SK-N-SH (cell line): ENCODE results near the gene STARD8. TPM values are rescaled to one million over a fixed set of nuclear protein-coding genes. Genes with fewer than 3 reads are reported as not detected.

ENCODE experiments used
- CTCF ChIA-PET: fragments of 300-600, 350-600 bp; formaldehyde crosslinking; extraction: SDS; loops from one replicate; lab custom pipeline; 2021; lab: Yijun Ruan, JAX
- POLR2A ChIA-PET: fragments of 350-600 bp; sonication (Branson Sonifier 250); formaldehyde crosslinking; extraction: SDS; loops from one replicate; lab custom pipeline; 2020; ENCODE audit warnings: antibody characterized with exemption, inconsistent platforms; lab: Yijun Ruan, JAX
- DNase-seq: peaks from one replicate; pipeline ENCODE4 v3.0.0; 2012
- H2AFZ ChIP-seq: fragments of 200-600 bp; sonication (generic); 2 replicates; pipeline ENCODE4 v1.8.1; 2016; ENCODE audit warnings: antibody characterized with exemption, mild to moderate bottlenecking, low read depth
- H3F3A ChIP-seq: fragments of 200-600 bp; sonication (generic); replicated peaks from 2 replicates; pipeline ENCODE3; 2016; ENCODE audit warnings: antibody characterized with exemption, mild to moderate bottlenecking; ENCODE audit not compliant: insufficient read depth
- H3K27ac ChIP-seq, 2 experiments: fragments of 200-500 bp in 1 of 2; fragments of 200-600 bp in 1 of 2; sonication (Bioruptor generic) in 1 of 2; sonication (generic), shearing (Covaris generic) in 1 of 2; 2 replicates each; pipeline versions ENCODE4 v1.5.1 to v1.6.1; 2014 to 2016; ENCODE audit warnings: low read depth in 2 of 2, inconsistent platforms in 1 of 2, low read length in 1 of 2, mild to moderate bottlenecking in 1 of 2, mixed read lengths in 1 of 2
- H3K27me3 ChIP-seq: fragments of 200-600 bp; sonication (generic), shearing (Covaris generic); 2 replicates; pipeline ENCODE4 v1.6.1; 2016; ENCODE audit warnings: mixed run types; ENCODE audit not compliant: insufficient read depth
- H3K36me3 ChIP-seq, 2 experiments: fragments of 200-500 bp in 1 of 2; fragments of 200-600 bp in 1 of 2; sonication (Bioruptor generic) in 1 of 2; sonication (generic) in 1 of 2; replicated peaks in 1 of 2; 2 replicates each; pipeline versions ENCODE3 to v1.5.1; 2014 to 2016; ENCODE audit warnings: low read length in 1 of 2, mild to moderate bottlenecking in 1 of 2; ENCODE audit not compliant: insufficient read depth in 2 of 2, control insufficient read depth in 1 of 2
- H3K4me1 ChIP-seq, 2 experiments: fragments of 200-500 bp in 1 of 2; fragments of 200-600 bp in 1 of 2; sonication (Bioruptor generic) in 1 of 2; sonication (generic), shearing (Covaris generic) in 1 of 2; 2 replicates each; pipeline versions ENCODE4 v1.5.1 to v1.6.1; 2014 to 2016; ENCODE audit warnings: low read depth in 1 of 2, low read length in 1 of 2, mixed run types in 1 of 2; ENCODE audit not compliant: insufficient read depth in 2 of 2, control insufficient read depth in 1 of 2
- H3K4me2 ChIP-seq: fragments of 200-600 bp; sonication (generic), shearing (Covaris generic); 2 replicates; pipeline ENCODE4 v1.6.1; 2017; ENCODE audit warnings: mixed run types
- H3K4me3 ChIP-seq, 2 experiments: fragments of 200-500 bp in 1 of 2; fragments of 200-600 bp in 1 of 2; sonication (Bioruptor generic) in 1 of 2; sonication (generic), shearing (Covaris generic) in 1 of 2; 2 replicates each; pipeline versions ENCODE4 v1.5.1 to v1.8.1; 2014 to 2016; ENCODE audit warnings: low read depth in 2 of 2, inconsistent platforms in 1 of 2, low read length in 1 of 2, mild to moderate bottlenecking in 1 of 2, mixed read lengths in 1 of 2, moderate library complexity in 1 of 2
- H3K79me2 ChIP-seq: fragments of 200-600 bp; sonication (generic); 2 replicates; pipeline ENCODE4 v1.8.1; 2017; ENCODE audit warnings: mild to moderate bottlenecking; ENCODE audit not compliant: insufficient read depth
- H3K9ac ChIP-seq: fragments of 200-600 bp; sonication (generic); 2 replicates; pipeline ENCODE4 v1.6.1; 2017; ENCODE audit warnings: mixed run types
- H3K9me2 ChIP-seq: fragments of 200-600 bp; sonication (generic); 2 replicates; pipeline ENCODE4 v1.6.1; 2017; ENCODE audit warnings: mixed run types
- H3K9me3 ChIP-seq: fragments of 200-600 bp; sonication (generic); 2 replicates; pipeline ENCODE4 v1.6.1; 2017; ENCODE audit warnings: mixed run types, mild to moderate bottlenecking, moderate library complexity
- H4K20me1 ChIP-seq: fragments of 200-600 bp; sonication (generic); 2 replicates; pipeline ENCODE4 v1.6.1; 2017; ENCODE audit warnings: mild to moderate bottlenecking, mixed run types; ENCODE audit not compliant: insufficient read depth
- CHD2 ChIP-seq: fragments of 150-350 bp; IDR thresholded peaks from 2 replicates; pipeline ENCODE4 v1.6.1; 2018; ENCODE audit warnings: low read length; ENCODE audit not compliant: partially characterized antibody
- CTCF ChIP-seq: fragments of 200-600 bp; sonication (generic); IDR thresholded peaks from 2 replicates; pipeline ENCODE4 v1.6.1; 2017; ENCODE audit warnings: antibody characterized with exemption, mild to moderate bottlenecking, moderate library complexity
- ELF1 ChIP-seq: IDR thresholded peaks from 2 replicates; pipeline ENCODE4 v1.4.0; 2012
- EP300 ChIP-seq, 2 experiments: IDR thresholded peaks; 2 replicates each; pipeline versions ENCODE4 v1.4.0 to v1.6.1; 2012; ENCODE audit warnings: borderline replicate concordance in 1 of 2, low read depth in 1 of 2, low read length in 1 of 2
- EZH2phosphoT487 ChIP-seq: fragments of 200-600 bp; sonication (generic); IDR thresholded peaks from 2 replicates; pipeline ENCODE4 v1.6.1; 2017; ENCODE audit warnings: low read depth, mixed run types, mild to moderate bottlenecking, antibody characterized with exemption, moderate library complexity, borderline replicate concordance
- FOSL2 ChIP-seq: IDR thresholded peaks from 2 replicates; pipeline ENCODE4 v1.4.0; 2012; ENCODE audit warnings: low read depth, mild to moderate bottlenecking, moderate library complexity, borderline replicate concordance
- FOXM1 ChIP-seq: IDR thresholded peaks from 2 replicates; pipeline ENCODE4 v1.4.0; 2012; ENCODE audit warnings: low read depth, mild to moderate bottlenecking
- GATA2 ChIP-seq: sonication (generic); formaldehyde crosslinking; IDR thresholded peaks from 2 replicates; pipeline ENCODE4 v1.5.0; 2020; ENCODE audit warnings: mild to moderate bottlenecking, missing genetic modification reagents
- JUND ChIP-seq: IDR thresholded peaks from 2 replicates; pipeline ENCODE4 v1.4.0; 2012
- MEF2A ChIP-seq: IDR thresholded peaks from 2 replicates; pipeline ENCODE4 v1.4.0; 2012; ENCODE audit warnings: low read depth, borderline replicate concordance
- MXI1 ChIP-seq: IDR thresholded peaks from 2 replicates; pipeline ENCODE4 v1.6.1; 2012; ENCODE audit warnings: mild to moderate bottlenecking, low read depth, low read length, improper control_type of control experiment
- NFIC ChIP-seq: IDR thresholded peaks from 2 replicates; pipeline ENCODE4 v1.4.0; 2012; ENCODE audit warnings: borderline replicate concordance
- NRF1 ChIP-seq: IDR thresholded peaks from 2 replicates; pipeline ENCODE4 v1.6.1; 2012; ENCODE audit warnings: low read depth, mild to moderate bottlenecking, low read length
- RCOR1 ChIP-seq: fragments of 150-350 bp; IDR thresholded peaks from 2 replicates; pipeline ENCODE4 v1.6.1; 2017; ENCODE audit warnings: antibody characterized with exemption, low read length
- SMC3 ChIP-seq: IDR thresholded peaks from 2 replicates; pipeline ENCODE4 v1.6.1; 2012; ENCODE audit warnings: low read depth, low read length, improper control_type of control experiment
- TEAD4 ChIP-seq: IDR thresholded peaks from 2 replicates; pipeline ENCODE4 v1.4.0; 2012; ENCODE audit warnings: mild to moderate bottlenecking, borderline replicate concordance; ENCODE audit not compliant: insufficient read depth
- USF2 ChIP-seq: fragments of 150-350 bp; IDR thresholded peaks from 2 replicates; pipeline ENCODE4 v1.6.1; 2017; ENCODE audit warnings: antibody characterized with exemption, low read length, low read depth, borderline replicate concordance
- YY1 ChIP-seq: IDR thresholded peaks from 2 replicates; pipeline ENCODE4 v1.4.0; 2012; ENCODE audit warnings: low read depth, mild to moderate bottlenecking
- ZBTB33 ChIP-seq: IDR thresholded peaks from 2 replicates; pipeline ENCODE4 v1.4.0; 2012; ENCODE audit warnings: low read depth, borderline replicate concordance
- WGBS: methylation state at CpG from one replicate; pipeline ENCODE4 v1.1.6; 2017; ENCODE audit warnings: low lambda C conversion rate; 5-methylcytosine and 5-hydroxymethylcytosine counted together
- polyA plus RNA-seq, 3 experiments: library from polyadenylated mRNA; depleted of rRNA; stranded (reverse); fragments of >200 nt; gene quantifications; 2 replicates each; pipeline ENCODE4 v1.2.3, GENCODE V29; 2012

The STARD8 gene
- polyA plus RNA-seq, 1 of the 3 experiments (the other 2 are of a cell fraction), result 2.6 TPM

GRCh38 chrX:68725756-68726365, 78.4 kb downstream of the STARD8 start:
- Histone ChIP-seq H2AFZ (no peak overlapping the region), H3K9ac (no peak overlapping the region), H3K27ac (no peak overlapping the region), H3K79me2 (no peaks in the 10 kb centered on the region), H3K36me3 (no peaks in the 10 kb centered on the region), H3K9me2 (no peaks in the 10 kb centered on the region), H3F3A (no peaks in the 10 kb centered on the region), H3K4me2 (no peak overlapping the region), H4K20me1 (no peaks in the 10 kb centered on the region), H3K27me3 (no peaks in the 10 kb centered on the region), H3K9me3 (no peaks in the 10 kb centered on the region), H3K4me3 (no peak overlapping the region), H3K4me1 (no peaks in the 10 kb centered on the region; a peak in 1 of 4 replicates)
- no peak for DNase-seq
- TF ChIP-seq NRF1, result no peak
- TF ChIP-seq ELF1, result no peak
- TF ChIP-seq SMC3, result no peak
- TF ChIP-seq CTCF, result no peak
- TF ChIP-seq GATA2 (CRISPR knock-in tag), result no peak
- no peak for TF ChIP-seq YY1
- no peak for TF ChIP-seq FOSL2
- TF ChIP-seq EP300 (IDR thresholded peaks at IDR 0.05; ENCODE audit: borderline replicate concordance in 1 of 2, low read depth in 1 of 2, low read length in 1 of 2), result no peak
- no peak for TF ChIP-seq RCOR1
- TF ChIP-seq ZBTB33, result no peak
- no peak for TF ChIP-seq FOXM1
- TF ChIP-seq MEF2A, result no peak
- ChIA-PET POLR2A (no interaction called here), CTCF (no interaction called here)
- WGBS, result 59% methylated on average over 4 of the region's 4 CpGs

GRCh38 chrX:68726366-68726765, 78.9 kb downstream of the STARD8 start:
- Histone ChIP-seq H3K36me3 (no peaks in the 10 kb centered on the region), H3K4me1 (no peaks in the 10 kb centered on the region; a peak in 1 of 4 replicates), H3F3A (no peaks in the 10 kb centered on the region), H3K27ac (no peak overlapping the region), H3K79me2 (no peaks in the 10 kb centered on the region), H4K20me1 (no peaks in the 10 kb centered on the region), H3K4me2 (no peak overlapping the region), H2AFZ (no peak overlapping the region), H3K27me3 (no peaks in the 10 kb centered on the region), H3K9ac (no peak overlapping the region), H3K9me2 (no peaks in the 10 kb centered on the region), H3K9me3 (no peaks in the 10 kb centered on the region), H3K4me3 (no peak overlapping the region)
- POLR2A ChIA-PET, result no interaction called here
- 43% methylated on average over 5 of the region's 7 CpGs for WGBS
- no peak for TF ChIP-seq EZH2phosphoT487
- no peak for TF ChIP-seq USF2
- TF ChIP-seq TEAD4, result no peak
- TF ChIP-seq JUND, result no peak
- no peak for TF ChIP-seq NFIC
- no peak for TF ChIP-seq MXI1
- TF ChIP-seq SMC3, result no peak
- TF ChIP-seq CHD2, result no peak
- no peak for DNase-seq
- CTCF ChIA-PET, result no interaction called here
